Epithelial cell of esophagus (primary cell): Measurements from ENCODE around the gene FSTL5.
A peak's percentile ranks its signal among the peaks of the same experiment; 100 is the strongest.

ENCODE experiments used
- DNase-seq: peaks from one replicate; pipeline ENCODE4 v3.0.0; 2010; ENCODE audit warnings: low read depth
- H3K4me3 ChIP-seq: 2 replicates; pipeline ENCODE4 v1.5.1; 2011; ENCODE audit warnings: mild to moderate bottlenecking, low read length, control low read depth
- CTCF ChIP-seq: IDR thresholded peaks from 2 replicates; pipeline ENCODE4 v1.5.1; 2011; ENCODE audit warnings: low read depth, mild to moderate bottlenecking, low read length, control low read depth, inconsistent platforms; ENCODE audit not compliant: insufficient read depth; ENCODE audit errors: missing control alignments

FSTL5 gene

GRCh38 chr4:161581262-161582230 is 582.3 kb downstream of the FSTL5 start:
- H3K4me3 ChIP-seq, result no peak overlapping the region
- peak; percentile 62 for DNase-seq
- TF ChIP-seq CTCF, result no peak

- no peak for TF ChIP-seq CTCF
- peak; percentile 35 for DNase-seq
- H3K4me3 ChIP-seq, result no peak overlapping the region
Observed at GRCh38 chr4:161577579-161578301, 586.1 kb downstream of the FSTL5 start.

- no peak for TF ChIP-seq CTCF
- DNase-seq, result peak; percentile 30
- H3K4me3 ChIP-seq, result no peak overlapping the region
Observed at GRCh38 chr4:161573836-161574235, 590.0 kb downstream of the FSTL5 start.

GRCh38 chr4:161564230-161564834 is 599.5 kb downstream of the FSTL5 start:
- no peak overlapping the region for H3K4me3 ChIP-seq
- DNase-seq, result peak; percentile 49
- peak; percentile 14 for TF ChIP-seq CTCF

- peak; percentile 70 for DNase-seq
- TF ChIP-seq CTCF, result no peak
- H3K4me3 ChIP-seq, result no peak overlapping the region
Observed at GRCh38 chr4:161555689-161556660, 607.8 kb downstream of the FSTL5 start.
